HCT116 (cell line): Measurements from ENCODE around the gene STARD3.

Source experiments
- CEBPB ChIP-seq: IDR thresholded peaks from 2 replicates; pipeline ENCODE4 v1.6.1; 2012; ENCODE audit warnings: low read depth
- EGR1 ChIP-seq: IDR thresholded peaks from 2 replicates; pipeline ENCODE4 v1.6.1; 2012; ENCODE audit warnings: low read depth
- EZH2 ChIP-seq: fragments of 200-600 bp; sonication (generic); IDR thresholded peaks from 2 replicates; pipeline ENCODE4 v1.6.1; 2017; ENCODE audit warnings: antibody characterized with exemption, mixed run types
- EZH2phosphoT487 ChIP-seq: fragments of 200-600 bp; IDR thresholded peaks from 2 replicates; pipeline ENCODE4 v1.6.1; 2018; ENCODE audit warnings: antibody characterized with exemption, borderline replicate concordance
- POLR2A ChIP-seq: IDR thresholded peaks from 2 replicates; pipeline ENCODE4 v1.7.0; 2011; ENCODE audit warnings: borderline replicate concordance; ENCODE audit not compliant: insufficient read depth, insufficient read length; ENCODE audit errors: extremely low read depth
- POLR2AphosphoS5 ChIP-seq: IDR thresholded peaks from 2 replicates; pipeline ENCODE4 v1.6.1; 2011; ENCODE audit warnings: mild to moderate bottlenecking, low read depth, low read length, moderate library complexity
- RAD21 ChIP-seq: IDR thresholded peaks from 2 replicates; pipeline ENCODE4 v1.6.1; 2012; ENCODE audit warnings: low read depth, mild to moderate bottlenecking
- TF ChIP-seq, protein P1 (sequence below), 3 experiments: fragments of 200-600 bp in 1 of 3; sonication (generic) in 1 of 3; IDR thresholded peaks in 2 of 3; conservative IDR thresholded peaks in 1 of 3; 2 replicates each; pipeline ENCODE4 v1.5.1; 2012 to 2017; ENCODE audit warnings: low read depth in 2 of 3, low read length in 2 of 3, antibody characterized with exemption in 1 of 3, borderline replicate concordance in 1 of 3, control low read depth in 1 of 3, mild to moderate bottlenecking in 1 of 3, mixed read lengths in 1 of 3, mixed run types in 1 of 3, moderate library complexity in 1 of 3; ENCODE audit not compliant: insufficient read depth in 1 of 3
- TF ChIP-seq, protein P2 (sequence below): IDR thresholded peaks from 2 replicates; pipeline ENCODE4 v1.6.1; 2012; ENCODE audit warnings: low read depth

DNA sequence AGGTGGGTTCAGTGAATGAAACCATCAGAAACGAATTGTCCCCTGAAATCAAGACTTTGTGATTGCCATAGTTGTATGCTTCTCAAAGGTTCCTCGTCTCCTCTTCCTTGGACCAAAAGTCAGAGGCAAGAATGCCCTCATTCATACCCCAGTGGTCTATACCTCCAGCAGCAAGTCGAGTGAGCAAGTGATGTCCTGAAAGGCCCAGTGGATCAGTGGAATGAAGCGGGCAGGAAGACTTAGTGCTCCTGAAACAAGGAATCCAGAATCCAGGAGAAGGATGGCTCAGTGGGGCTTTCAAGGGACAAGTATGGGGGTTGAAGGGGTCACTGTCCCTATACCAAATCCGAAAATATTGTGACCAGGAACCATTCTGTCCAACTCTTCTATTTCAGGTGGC, 57.6 kb downstream of the STARD3 start:
- TF ChIP-seq, protein P1, sequence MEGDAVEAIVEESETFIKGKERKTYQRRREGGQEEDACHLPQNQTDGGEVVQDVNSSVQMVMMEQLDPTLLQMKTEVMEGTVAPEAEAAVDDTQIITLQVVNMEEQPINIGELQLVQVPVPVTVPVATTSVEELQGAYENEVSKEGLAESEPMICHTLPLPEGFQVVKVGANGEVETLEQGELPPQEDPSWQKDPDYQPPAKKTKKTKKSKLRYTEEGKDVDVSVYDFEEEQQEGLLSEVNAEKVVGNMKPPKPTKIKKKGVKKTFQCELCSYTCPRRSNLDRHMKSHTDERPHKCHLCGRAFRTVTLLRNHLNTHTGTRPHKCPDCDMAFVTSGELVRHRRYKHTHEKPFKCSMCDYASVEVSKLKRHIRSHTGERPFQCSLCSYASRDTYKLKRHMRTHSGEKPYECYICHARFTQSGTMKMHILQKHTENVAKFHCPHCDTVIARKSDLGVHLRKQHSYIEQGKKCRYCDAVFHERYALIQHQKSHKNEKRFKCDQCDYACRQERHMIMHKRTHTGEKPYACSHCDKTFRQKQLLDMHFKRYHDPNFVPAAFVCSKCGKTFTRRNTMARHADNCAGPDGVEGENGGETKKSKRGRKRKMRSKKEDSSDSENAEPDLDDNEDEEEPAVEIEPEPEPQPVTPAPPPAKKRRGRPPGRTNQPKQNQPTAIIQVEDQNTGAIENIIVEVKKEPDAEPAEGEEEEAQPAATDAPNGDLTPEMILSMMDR (IDR thresholded peaks at IDR 0.05 in 2 of 3, conservative IDR thresholded peaks at IDR 0.05 in 1 of 3; ENCODE audit: borderline replicate concordance in 1 of 3, insufficient read depth in 1 of 3, low read depth in 2 of 3, low read length in 2 of 3): no peak
- TF ChIP-seq RAD21 (no peak), EZH2 (no peak), POLR2AphosphoS5 (no peak), CEBPB (no peak), POLR2A (no peak), EGR1 (no peak), EZH2phosphoT487 (no peak)
- TF ChIP-seq, protein P2, sequence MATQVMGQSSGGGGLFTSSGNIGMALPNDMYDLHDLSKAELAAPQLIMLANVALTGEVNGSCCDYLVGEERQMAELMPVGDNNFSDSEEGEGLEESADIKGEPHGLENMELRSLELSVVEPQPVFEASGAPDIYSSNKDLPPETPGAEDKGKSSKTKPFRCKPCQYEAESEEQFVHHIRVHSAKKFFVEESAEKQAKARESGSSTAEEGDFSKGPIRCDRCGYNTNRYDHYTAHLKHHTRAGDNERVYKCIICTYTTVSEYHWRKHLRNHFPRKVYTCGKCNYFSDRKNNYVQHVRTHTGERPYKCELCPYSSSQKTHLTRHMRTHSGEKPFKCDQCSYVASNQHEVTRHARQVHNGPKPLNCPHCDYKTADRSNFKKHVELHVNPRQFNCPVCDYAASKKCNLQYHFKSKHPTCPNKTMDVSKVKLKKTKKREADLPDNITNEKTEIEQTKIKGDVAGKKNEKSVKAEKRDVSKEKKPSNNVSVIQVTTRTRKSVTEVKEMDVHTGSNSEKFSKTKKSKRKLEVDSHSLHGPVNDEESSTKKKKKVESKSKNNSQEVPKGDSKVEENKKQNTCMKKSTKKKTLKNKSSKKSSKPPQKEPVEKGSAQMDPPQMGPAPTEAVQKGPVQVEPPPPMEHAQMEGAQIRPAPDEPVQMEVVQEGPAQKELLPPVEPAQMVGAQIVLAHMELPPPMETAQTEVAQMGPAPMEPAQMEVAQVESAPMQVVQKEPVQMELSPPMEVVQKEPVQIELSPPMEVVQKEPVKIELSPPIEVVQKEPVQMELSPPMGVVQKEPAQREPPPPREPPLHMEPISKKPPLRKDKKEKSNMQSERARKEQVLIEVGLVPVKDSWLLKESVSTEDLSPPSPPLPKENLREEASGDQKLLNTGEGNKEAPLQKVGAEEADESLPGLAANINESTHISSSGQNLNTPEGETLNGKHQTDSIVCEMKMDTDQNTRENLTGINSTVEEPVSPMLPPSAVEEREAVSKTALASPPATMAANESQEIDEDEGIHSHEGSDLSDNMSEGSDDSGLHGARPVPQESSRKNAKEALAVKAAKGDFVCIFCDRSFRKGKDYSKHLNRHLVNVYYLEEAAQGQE: no peak
